H9 (cell line): ENCODE results near the gene SLC16A4. TPM values are rescaled to one million over a fixed set of nuclear protein-coding genes. Genes with fewer than 3 reads are reported as not detected.
"Not testable (repeated sequence)": the region's sequence is repeated elsewhere in the genome, so short reads cannot be mapped to it uniquely, and the experiment has no call there.

Source experiments
- DNase-seq: peaks from one replicate; pipeline ENCODE4 v3.0.0-alpha.2; 2017
- H2AFZ ChIP-seq: one replicate; pipeline ENCODE4 v1.6.1; 2013; ENCODE audit warnings: mild to moderate bottlenecking, low read length, control low read depth, moderate library complexity
- H2AK5ac ChIP-seq: 2 replicates; pipeline ENCODE4 v1.6.1; 2013; ENCODE audit warnings: low read length, control low read depth, mixed read lengths; ENCODE audit not compliant: insufficient read length
- H2BK120ac ChIP-seq: one replicate; pipeline ENCODE4 v1.6.1; 2013; ENCODE audit warnings: low read depth, mild to moderate bottlenecking, low read length, control low read depth, inconsistent platforms; ENCODE audit not compliant: poor library complexity, severe bottlenecking
- H2BK12ac ChIP-seq: 2 replicates; pipeline ENCODE4 v1.6.1; 2013; ENCODE audit warnings: low read length, control low read depth, mixed read lengths, low read depth; ENCODE audit not compliant: insufficient read length
- H2BK15ac ChIP-seq: 2 replicates; pipeline ENCODE4 v1.6.1; 2013; ENCODE audit warnings: low read depth, low read length, control low read depth
- H2BK20ac ChIP-seq: one replicate; pipeline ENCODE4 v1.6.1; 2013; ENCODE audit warnings: low read depth, mild to moderate bottlenecking, low read length, control low read depth, inconsistent platforms; ENCODE audit not compliant: poor library complexity, severe bottlenecking
- H2BK5ac ChIP-seq: 2 replicates; pipeline ENCODE4 v1.6.1; 2013; ENCODE audit warnings: low read length, control low read depth, mixed read lengths; ENCODE audit not compliant: insufficient read length
- H3K14ac ChIP-seq: 2 replicates; pipeline ENCODE4 v1.6.1; 2013; ENCODE audit warnings: low read length, control low read depth; ENCODE audit not compliant: insufficient read depth
- H3K18ac ChIP-seq: 2 replicates; pipeline ENCODE4 v1.6.1; 2013; ENCODE audit warnings: low read depth, mild to moderate bottlenecking, mixed read lengths, low read length, control low read depth; ENCODE audit not compliant: insufficient read length
- H3K23ac ChIP-seq: 2 replicates; pipeline ENCODE4 v1.6.1; 2013; ENCODE audit warnings: low read length, control low read depth, mixed read lengths, low read depth; ENCODE audit not compliant: insufficient read length
- H3K23me2 ChIP-seq: 2 replicates; pipeline ENCODE4 v1.6.1; 2013; ENCODE audit warnings: low read depth, mild to moderate bottlenecking, mixed read lengths, low read length, control low read depth; ENCODE audit not compliant: insufficient read length, poor library complexity, severe bottlenecking
- H3K27ac ChIP-seq: 2 replicates; pipeline ENCODE4 v1.5.1; 2013; ENCODE audit warnings: low read length, control low read depth, mixed read lengths, low read depth; ENCODE audit not compliant: insufficient read length
- H3K27me3 ChIP-seq: 2 replicates; pipeline ENCODE4 v1.6.1; 2013; ENCODE audit warnings: low read length, control low read depth, inconsistent platforms; ENCODE audit not compliant: insufficient read depth
- H3K4ac ChIP-seq: 2 replicates; pipeline ENCODE4 v1.6.1; 2013; ENCODE audit warnings: low read depth, mild to moderate bottlenecking, control low read depth, inconsistent platforms, low read length, moderate library complexity
- H3K4me1 ChIP-seq: 2 replicates; pipeline ENCODE4 v1.6.1; 2013; ENCODE audit warnings: low read length, control low read depth, inconsistent platforms; ENCODE audit not compliant: insufficient read depth
- H3K4me2 ChIP-seq: 2 replicates; pipeline ENCODE4 v1.6.1; 2013; ENCODE audit warnings: low read length, control low read depth, mixed read lengths; ENCODE audit not compliant: insufficient read length, insufficient read depth
- H3K56ac ChIP-seq: 2 replicates; pipeline ENCODE4 v1.6.1; 2013; ENCODE audit warnings: low read depth, mild to moderate bottlenecking, mixed read lengths, low read length, control low read depth; ENCODE audit not compliant: insufficient read length
- H3K79me1 ChIP-seq: 2 replicates; pipeline ENCODE4 v1.6.1; 2013; ENCODE audit warnings: low read depth, mild to moderate bottlenecking, moderate library complexity, low read length, control low read depth, inconsistent platforms; ENCODE audit not compliant: insufficient read depth, poor library complexity, severe bottlenecking
- H3K79me2 ChIP-seq: 2 replicates; pipeline ENCODE4 v1.6.1; 2013; ENCODE audit warnings: low read length, control low read depth, inconsistent platforms; ENCODE audit not compliant: insufficient read depth
- H3K9ac ChIP-seq: 2 replicates; pipeline ENCODE4 v1.6.1; 2013; ENCODE audit warnings: low read length, control low read depth, mixed read lengths; ENCODE audit not compliant: insufficient read length; ENCODE audit errors: extremely low read depth
- H3K9me3 ChIP-seq: one replicate; pipeline ENCODE4 v1.6.1; 2013; ENCODE audit warnings: low read depth, low read length, inconsistent platforms; ENCODE audit not compliant: control insufficient read depth
- H3T11ph ChIP-seq: one replicate; pipeline ENCODE4 v1.6.1; 2013; ENCODE audit warnings: mild to moderate bottlenecking, low read length, control low read depth, inconsistent platforms
- H4K20me1 ChIP-seq: one replicate; pipeline ENCODE4 v1.6.1; 2013; ENCODE audit not compliant: control insufficient read depth, insufficient read length, insufficient read depth
- H4K5ac ChIP-seq: 2 replicates; pipeline ENCODE4 v1.6.1; 2013; ENCODE audit warnings: low read depth, mild to moderate bottlenecking, mixed read lengths, low read length, control low read depth; ENCODE audit not compliant: insufficient read length
- H4K8ac ChIP-seq: replicated peaks from 2 replicates; pipeline ENCODE4 v1.6.1; 2013; ENCODE audit warnings: low read length, control low read depth, mixed read lengths, low read depth; ENCODE audit not compliant: insufficient read length
- H4K91ac ChIP-seq: 2 replicates; pipeline ENCODE4 v1.6.1; 2013; ENCODE audit warnings: low read depth, mild to moderate bottlenecking, moderate library complexity, mixed read lengths, low read length, control low read depth; ENCODE audit not compliant: insufficient read length
- H3K27ac Mint-ChIP-seq, 3 experiments: 2 replicates in 2 of 3; 3 replicates in 1 of 3; pipeline ENCODE4 v1.8.0; 2020 to 2021; ENCODE audit warnings: mixed read lengths in 3 of 3, mild to moderate bottlenecking in 1 of 3, moderate library complexity in 1 of 3
- H3K27me3 Mint-ChIP-seq: 2 replicates; pipeline ENCODE4 v1.8.0; 2021; ENCODE audit warnings: low read depth, mild to moderate bottlenecking, moderate library complexity, mixed read lengths
- H3K36me3 Mint-ChIP-seq, 3 experiments: 2 replicates in 2 of 3; 3 replicates in 1 of 3; pipeline ENCODE4 v1.8.0; 2020 to 2021; ENCODE audit warnings: low read depth in 3 of 3, mixed read lengths in 3 of 3; ENCODE audit not compliant: insufficient read depth in 1 of 3
- H3K4me1 Mint-ChIP-seq, 2 experiments: 2 replicates each; pipeline ENCODE4 v1.8.0; 2020; ENCODE audit warnings: mixed read lengths in 2 of 2
- H3K4me3 Mint-ChIP-seq, 2 experiments: 2 replicates in 1 of 2; 3 replicates in 1 of 2; pipeline ENCODE4 v1.8.0; 2020 to 2021; ENCODE audit warnings: mild to moderate bottlenecking in 2 of 2, mixed read lengths in 2 of 2, moderate library complexity in 1 of 2
- H3K9me3 Mint-ChIP-seq, 2 experiments: 2 replicates in 1 of 2; 3 replicates in 1 of 2; pipeline ENCODE4 v1.8.0; 2020; ENCODE audit warnings: mild to moderate bottlenecking in 2 of 2, mixed read lengths in 2 of 2, moderate library complexity in 1 of 2
- CTCF ChIP-seq: fragments of 200-600 bp; sonication (generic); conservative IDR thresholded peaks from 3 replicates; pipeline ENCODE4 v1.8.0; 2021; ENCODE audit warnings: antibody characterized with exemption, mild to moderate bottlenecking
- WGBS: extraction: QIAGEN DNeasy Blood & Tissue Kit; methylation state at CpG from one replicate; pipeline ENCODE4 v1.1.7; 2013; ENCODE audit warnings: missing lambda C conversion rate, low lambda C conversion rate, mixed read lengths; ENCODE audit not compliant: insufficient read length; ENCODE audit errors: extremely low coverage; 5-methylcytosine and 5-hydroxymethylcytosine counted together
- total RNA-seq: library from RNA; stranded (reverse); gene quantifications from 2 replicates; pipeline ENCODE4 v1.2.1, GENCODE V29; 2021

The SLC16A4 gene
- total RNA-seq, 1 experiment from 2014 or later = 0.17 TPM

- no peaks in the 10 kb centered on the region for H3K27me3 ChIP-seq
- peaks cover 2% of the 10 kb centered on the region for H3K79me1 ChIP-seq
- peaks cover 9 to 55% (median 19%) of the 10 kb centered on the region in 3 experiments for H3K36me3 Mint-ChIP-seq
- no peak overlapping the region for H3K18ac ChIP-seq
- H3K4me1 Mint-ChIP-seq = peaks cover 7 to 14% of the 10 kb centered on the region in 2 experiments; a peak in 3 of 4 replicates
- H3T11ph ChIP-seq = no peak overlapping the region
- H3K4ac ChIP-seq = no peak overlapping the region
- H2BK120ac ChIP-seq = no peak overlapping the region
- no peak overlapping the region for H4K8ac ChIP-seq
- H2AK5ac ChIP-seq = no peak overlapping the region
- TF ChIP-seq CTCF = no peak
- no peak overlapping the region for H2BK12ac ChIP-seq
- no peak overlapping the region for H2BK20ac ChIP-seq
- no peak overlapping the region for H2AFZ ChIP-seq
- H3K9me3 ChIP-seq = no peaks in the 10 kb centered on the region
- no peak overlapping the region for H3K27ac Mint-ChIP-seq
- H3K4me3 Mint-ChIP-seq = no peak overlapping the region
- H3K9ac ChIP-seq = no peak overlapping the region
- H4K5ac ChIP-seq = no peak overlapping the region
- H2BK5ac ChIP-seq = no peak overlapping the region
- H3K56ac ChIP-seq = no peak overlapping the region
- no peak for DNase-seq
- no peak overlapping the region for H3K27ac ChIP-seq
- peaks cover 4% of the 10 kb centered on the region; the same call in 1 of the 2 replicates for H3K27me3 Mint-ChIP-seq
- H3K23me2 ChIP-seq = peaks cover 14% of the 10 kb centered on the region
- H3K9me3 Mint-ChIP-seq = no peaks in the 10 kb centered on the region; a peak in 1 of 5 replicates
- H3K79me2 ChIP-seq = no peaks in the 10 kb centered on the region; the same call in 1 of the 2 replicates
- WGBS = no CpG with 5 or more reads among the region's 5 CpGs
- no peak overlapping the region for H3K14ac ChIP-seq
- H3K23ac ChIP-seq = no peak overlapping the region
- H4K20me1 ChIP-seq = no peaks in the 10 kb centered on the region
- H2BK15ac ChIP-seq = no peak overlapping the region
- H4K91ac ChIP-seq = no peak overlapping the region
- H3K4me2 ChIP-seq = no peak overlapping the region
- H3K4me1 ChIP-seq = no peaks in the 10 kb centered on the region
Observed at GRCh38 chr1:110403805-110404204, 13.0 kb upstream of the SLC16A4 start.

GRCh38 chr1:110396259-110396958 is 5.6 kb upstream of the SLC16A4 start:
- not testable (repeated sequence) for H3K23ac ChIP-seq, H4K5ac ChIP-seq, H3K14ac ChIP-seq, H2BK15ac ChIP-seq, H3K4me1 ChIP-seq, H3K4me3 Mint-ChIP-seq, H3K9me3 ChIP-seq, H3K27me3 ChIP-seq, H4K91ac ChIP-seq, H4K20me1 ChIP-seq, H2AFZ ChIP-seq, H2BK5ac ChIP-seq, H3K23me2 ChIP-seq, H3K4ac ChIP-seq, H2BK120ac ChIP-seq, DNase-seq, H4K8ac ChIP-seq, H3K18ac ChIP-seq, H3K27ac Mint-ChIP-seq, H3K79me1 ChIP-seq, H3K27me3 Mint-ChIP-seq, H3K27ac ChIP-seq, H3K79me2 ChIP-seq, H2BK12ac ChIP-seq, H2AK5ac ChIP-seq, H3K56ac ChIP-seq, H3K9me3 Mint-ChIP-seq, H3K4me1 Mint-ChIP-seq, H3K9ac ChIP-seq, H3K4me2 ChIP-seq, H3T11ph ChIP-seq, H2BK20ac ChIP-seq
- H3K36me3 Mint-ChIP-seq = peaks cover 17 to 44% (median 17%) of the 10 kb centered on the region in 3 experiments
- WGBS = no CpG with 5 or more reads among the region's 48 CpGs
